HG03558 (cell line): Measurements from ENCODE around the gene CCDC24.

Experiments
- ATAC-seq: cut with Tn5 transposase; IDR thresholded peaks from one replicate; pipeline ENCODE4 v1.9.1; 2021; ENCODE audit warnings: moderate number of reproducible peaks; ENCODE audit not compliant: unreplicated experiment; ENCODE audit errors: extremely low read depth

CCDC24 gene

GRCh38 chr1:43979528-43980254 is 11.7 kb upstream of the CCDC24 start:
- ATAC-seq = no peak

- no peak for ATAC-seq
Observed at GRCh38 chr1:43980255-43981134, 10.9 kb upstream of the CCDC24 start.

GRCh38 chr1:43981135-43981491 is 10.3 kb upstream of the CCDC24 start:
- ATAC-seq = no peak

GRCh38 chr1:43981636-43982035 is 9.8 kb upstream of the CCDC24 start:
- no peak for ATAC-seq

- no peak for ATAC-seq
Observed at GRCh38 chr1:43982241-43982640, 9.2 kb upstream of the CCDC24 start.

- ATAC-seq = no peak
Observed at GRCh38 chr1:43982808-43983207, 8.6 kb upstream of the CCDC24 start.

- no peak for ATAC-seq
Observed at GRCh38 chr1:43983253-43983899, 8.0 kb upstream of the CCDC24 start.

- no peak for ATAC-seq
Observed at GRCh38 chr1:43984855-43985254, 6.5 kb upstream of the CCDC24 start.

GRCh38 chr1:43985984-43986595 is 5.3 kb upstream of the CCDC24 start:
- no peak for ATAC-seq

GRCh38 chr1:43986712-43987111 is 4.7 kb upstream of the CCDC24 start:
- ATAC-seq = no peak

GRCh38 chr1:43987159-43987902 is 4.1 kb upstream of the CCDC24 start:
- no peak for ATAC-seq

GRCh38 chr1:43990271-43991199 is 864 bp upstream of the CCDC24 start:
- ATAC-seq = no peak

GRCh38 chr1:43991200-43991475 is 261 bp upstream of the CCDC24 start:
- no peak for ATAC-seq

GRCh38 chr1:43992232-43992995 is 1.0 kb downstream of the CCDC24 start:
- no peak for ATAC-seq

GRCh38 chr1:43993206-43993914 is 2.0 kb downstream of the CCDC24 start:
- no peak for ATAC-seq

- ATAC-seq = no peak
Observed at GRCh38 chr1:43994071-43994470, 2.7 kb downstream of the CCDC24 start.

- no peak for ATAC-seq
Observed at GRCh38 chr1:43994794-43995790, 3.7 kb downstream of the CCDC24 start.
